HG02840 (cell line): Measurements from ENCODE around the gene ZCCHC3.
"Not testable (repeated sequence)": the region's sequence is repeated elsewhere in the genome, so short reads cannot be mapped to it uniquely, and the experiment has no call there.

Source experiments
- ATAC-seq: cut with Tn5 transposase; IDR thresholded peaks from one replicate; pipeline ENCODE4 v1.9.1; 2021; ENCODE audit warnings: mild to moderate bottlenecking, moderate library complexity, moderate number of reproducible peaks; ENCODE audit not compliant: unreplicated experiment, low FRiP score

The ZCCHC3 gene

GRCh38 chr20:334578-334977 is 37.2 kb downstream of the ZCCHC3 start:
- no peak for ATAC-seq

DNA sequence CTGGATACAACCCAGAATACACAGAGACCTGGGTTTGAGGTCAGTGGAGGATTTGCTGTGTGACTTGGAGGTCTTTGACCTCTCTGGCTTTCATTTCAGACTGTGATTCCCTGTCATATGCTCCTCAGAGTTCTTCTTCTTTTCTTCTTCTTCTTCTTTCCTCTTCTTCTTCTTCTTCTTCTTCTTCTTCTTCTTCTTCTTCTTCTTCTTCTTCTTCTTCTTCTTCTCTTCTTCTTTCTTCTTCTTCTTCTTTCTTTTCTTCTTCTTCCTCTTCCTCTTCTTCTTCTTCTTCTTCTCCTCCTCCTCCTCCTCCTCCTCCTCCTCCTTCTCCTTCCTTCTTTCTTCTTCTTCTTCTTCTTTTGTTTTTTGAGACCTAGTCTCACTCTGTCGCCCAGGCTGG is 38.7 kb downstream of the ZCCHC3 start:
- not testable (repeated sequence) for ATAC-seq

DNA sequence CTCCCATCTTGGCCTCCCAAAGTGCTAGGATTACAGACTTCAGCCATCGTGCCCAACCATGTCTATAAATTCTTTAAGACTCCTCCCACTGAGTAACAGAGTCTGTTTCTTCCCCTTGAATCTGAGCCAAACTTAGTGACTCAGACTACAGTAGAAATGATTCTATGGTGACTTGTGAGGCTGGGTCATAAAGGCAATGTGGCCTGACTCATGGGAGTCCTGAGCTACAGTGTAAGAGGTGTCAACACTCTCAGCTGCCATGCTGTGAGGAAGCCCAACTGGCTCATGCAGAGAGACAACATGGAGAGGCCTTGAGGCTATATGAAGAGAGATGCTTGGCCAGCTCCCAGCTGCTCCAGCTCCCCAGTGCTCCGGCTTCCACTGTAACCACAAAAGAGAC is 44.3 kb downstream of the ZCCHC3 start:
- no peak for ATAC-seq

GRCh38 chr20:343107-343506 is 45.7 kb downstream of the ZCCHC3 start:
- ATAC-seq: no peak

DNA sequence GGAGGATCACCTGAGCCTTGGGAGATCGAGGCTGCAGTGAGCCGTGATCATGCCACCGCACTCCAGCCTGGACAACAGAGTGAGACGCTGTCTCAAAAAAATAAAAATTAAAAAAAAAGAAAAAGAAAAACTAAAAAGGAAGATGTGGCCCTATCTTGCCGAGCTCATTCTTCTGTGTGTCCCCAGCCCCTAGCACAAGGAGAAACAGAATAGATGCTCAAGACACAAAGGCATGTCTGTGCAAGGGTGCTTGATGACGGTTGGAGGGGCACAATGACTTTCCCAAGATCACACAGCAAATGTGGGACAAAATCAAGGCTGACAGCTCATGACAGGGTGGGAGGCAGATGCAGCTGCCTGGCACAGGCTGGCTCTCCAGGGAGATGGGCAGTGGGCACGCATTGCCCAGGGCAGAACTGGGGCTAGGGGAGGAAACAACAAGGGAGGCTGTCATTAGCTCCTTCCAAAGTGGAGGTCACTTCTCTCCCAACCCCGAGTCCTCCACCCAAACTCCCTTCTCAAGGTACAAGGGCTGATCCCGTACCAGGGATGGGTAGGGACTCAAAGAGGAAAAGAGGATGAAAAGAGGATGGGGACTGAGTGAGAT is 48.8 kb downstream of the ZCCHC3 start:
- no peak for ATAC-seq

- ATAC-seq: no peak
Observed at GRCh38 chr20:346640-347316, 49.4 kb downstream of the ZCCHC3 start, which contains the start of gene NRSN2. NRSN2 (plus strand) TSS chr20:347111; CDS start chr20:349644, 2,533 bp downstream.

DNA sequence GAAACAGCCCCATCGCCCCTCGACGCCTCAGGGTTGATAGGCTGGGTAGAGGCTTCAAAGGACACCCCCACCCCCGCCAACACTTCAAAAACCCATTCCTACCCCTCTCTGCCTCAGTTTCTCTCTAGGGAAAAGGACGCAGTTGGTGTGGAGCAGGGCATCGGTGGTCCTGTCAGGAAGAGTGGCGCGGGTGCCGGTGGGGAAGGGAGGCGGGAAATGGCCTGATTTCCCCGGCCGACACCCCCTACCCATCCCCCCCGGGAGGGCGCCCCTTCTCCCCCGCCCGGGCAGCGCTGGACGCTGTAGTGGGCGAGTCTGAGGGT is 49.9 kb downstream of the ZCCHC3 start:
- ATAC-seq: peak; percentile 12

DNA sequence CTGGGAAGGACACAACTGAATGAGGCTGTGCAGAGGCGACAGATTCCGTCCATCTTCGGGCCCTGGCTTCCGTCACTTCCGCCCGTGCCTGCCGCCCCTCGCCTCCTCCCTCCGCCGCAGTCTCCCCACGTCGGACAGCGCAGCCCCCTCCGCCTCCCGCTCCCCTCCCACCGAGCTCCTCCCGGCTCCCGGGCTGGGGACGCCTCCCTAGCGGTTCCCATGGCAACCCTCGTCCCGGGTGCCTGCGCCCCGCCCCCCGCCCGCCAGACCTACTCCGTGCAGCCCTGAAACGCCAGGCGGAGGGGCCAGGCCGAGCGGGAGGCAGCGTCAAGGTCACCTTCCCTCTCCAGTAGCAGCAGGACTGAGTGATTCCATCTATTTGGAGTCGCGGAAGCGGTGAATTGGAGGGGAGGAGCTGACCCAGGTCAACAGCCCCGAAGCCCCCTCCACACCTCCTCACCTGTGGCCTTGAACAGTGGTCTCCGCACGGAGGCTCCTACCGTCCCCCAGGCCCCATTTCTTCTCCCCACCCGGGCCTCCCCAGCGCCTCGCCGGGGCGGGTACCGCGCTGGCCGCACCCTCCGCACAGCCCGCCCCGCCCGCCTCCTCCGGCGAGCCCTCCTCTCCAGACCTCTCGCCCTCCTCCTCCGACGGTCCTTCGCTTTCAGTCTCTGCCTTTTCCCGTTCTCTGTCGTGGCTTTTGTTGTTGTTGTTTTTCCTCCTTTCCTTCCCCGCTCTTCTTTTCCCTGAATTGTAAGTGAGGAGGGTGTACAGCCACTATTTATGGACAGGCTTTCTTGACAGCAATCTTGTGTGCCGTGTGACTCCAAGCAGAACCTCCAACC is 50.5 kb downstream of the ZCCHC3 start:
- peak; percentile 74 for ATAC-seq

DNA sequence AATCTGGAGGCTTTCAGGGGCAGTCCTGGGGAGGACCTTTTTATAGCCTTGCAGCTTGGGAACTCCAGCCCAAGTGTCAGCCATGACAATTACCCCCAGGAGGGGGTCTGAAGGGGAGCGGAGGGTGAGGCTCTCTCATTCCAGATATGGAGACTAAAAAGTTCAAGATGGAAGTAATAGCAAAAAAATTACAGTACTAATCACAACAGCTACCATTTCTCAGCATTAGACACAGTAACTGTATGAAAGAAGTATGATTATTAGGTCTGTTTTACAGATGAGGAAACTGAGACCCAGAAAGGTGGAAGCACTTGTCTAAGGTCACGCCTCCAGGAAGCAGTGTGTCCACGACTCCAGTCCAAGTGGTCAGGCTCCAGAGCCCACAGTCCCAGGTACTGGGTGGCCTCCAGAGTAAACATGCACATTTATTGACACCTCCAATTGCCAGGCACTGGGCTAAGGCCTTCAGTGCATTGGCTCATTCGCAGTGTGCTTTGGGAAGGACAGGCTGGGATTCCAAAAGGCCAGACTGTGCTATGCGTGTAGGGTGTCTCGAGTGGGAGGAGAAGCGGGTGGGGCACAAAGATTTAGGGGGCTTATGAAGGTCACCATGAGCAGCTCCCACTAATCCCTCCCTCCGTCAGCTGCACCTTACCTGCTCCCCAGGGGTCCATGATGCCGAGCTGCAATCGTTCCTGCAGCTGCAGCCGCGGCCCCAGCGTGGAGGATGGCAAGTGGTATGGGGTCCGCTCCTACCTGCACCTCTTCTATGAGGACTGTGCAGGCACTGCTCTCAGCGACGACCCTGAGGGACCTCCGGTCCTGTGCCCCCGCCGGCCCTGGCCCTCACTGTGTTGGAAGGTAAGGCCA is 51.8 kb downstream of the ZCCHC3 start:
- no peak for ATAC-seq
